PC-9 (cell line): ENCODE data around the gene HMGB3.

Experiments used
- EZH2 ChIP-seq: fragments of 200-600 bp; sonication (generic); IDR thresholded peaks from 2 replicates; pipeline ENCODE4 v1.8.0; 2017; ENCODE audit warnings: antibody characterized with exemption, low read depth
- TF ChIP-seq, protein P1 (sequence below): fragments of 200-600 bp; sonication (generic); conservative IDR thresholded peaks from 2 replicates; pipeline ENCODE4 v1.6.1; 2017; ENCODE audit warnings: mixed run types, antibody characterized with exemption, mild to moderate bottlenecking, moderate library complexity

- TF ChIP-seq, protein P1, sequence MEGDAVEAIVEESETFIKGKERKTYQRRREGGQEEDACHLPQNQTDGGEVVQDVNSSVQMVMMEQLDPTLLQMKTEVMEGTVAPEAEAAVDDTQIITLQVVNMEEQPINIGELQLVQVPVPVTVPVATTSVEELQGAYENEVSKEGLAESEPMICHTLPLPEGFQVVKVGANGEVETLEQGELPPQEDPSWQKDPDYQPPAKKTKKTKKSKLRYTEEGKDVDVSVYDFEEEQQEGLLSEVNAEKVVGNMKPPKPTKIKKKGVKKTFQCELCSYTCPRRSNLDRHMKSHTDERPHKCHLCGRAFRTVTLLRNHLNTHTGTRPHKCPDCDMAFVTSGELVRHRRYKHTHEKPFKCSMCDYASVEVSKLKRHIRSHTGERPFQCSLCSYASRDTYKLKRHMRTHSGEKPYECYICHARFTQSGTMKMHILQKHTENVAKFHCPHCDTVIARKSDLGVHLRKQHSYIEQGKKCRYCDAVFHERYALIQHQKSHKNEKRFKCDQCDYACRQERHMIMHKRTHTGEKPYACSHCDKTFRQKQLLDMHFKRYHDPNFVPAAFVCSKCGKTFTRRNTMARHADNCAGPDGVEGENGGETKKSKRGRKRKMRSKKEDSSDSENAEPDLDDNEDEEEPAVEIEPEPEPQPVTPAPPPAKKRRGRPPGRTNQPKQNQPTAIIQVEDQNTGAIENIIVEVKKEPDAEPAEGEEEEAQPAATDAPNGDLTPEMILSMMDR: no peak
- TF ChIP-seq EZH2: no peak
Observed at GRCh38 chrX:150972450-150972849, 10.7 kb upstream of the HMGB3 start.
